SK-N-SH (cell line): Measurements from ENCODE around the gene TEX35. TPM values are rescaled to one million over a fixed set of nuclear protein-coding genes. Genes with fewer than 3 reads are reported as not detected.

Source experiments
- CTCF ChIA-PET: fragments of 300-600, 350-600 bp; formaldehyde crosslinking; extraction: SDS; loops from one replicate; lab custom pipeline; 2021; lab: Yijun Ruan, JAX
- POLR2A ChIA-PET: fragments of 350-600 bp; sonication (Branson Sonifier 250); formaldehyde crosslinking; extraction: SDS; loops from one replicate; lab custom pipeline; 2020; ENCODE audit warnings: antibody characterized with exemption, inconsistent platforms; lab: Yijun Ruan, JAX
- DNase-seq: peaks from one replicate; pipeline ENCODE4 v3.0.0; 2012
- H2AFZ ChIP-seq: fragments of 200-600 bp; sonication (generic); 2 replicates; pipeline ENCODE4 v1.8.1; 2016; ENCODE audit warnings: antibody characterized with exemption, mild to moderate bottlenecking, low read depth
- H3F3A ChIP-seq: fragments of 200-600 bp; sonication (generic); replicated peaks from 2 replicates; pipeline ENCODE3; 2016; ENCODE audit warnings: antibody characterized with exemption, mild to moderate bottlenecking; ENCODE audit not compliant: insufficient read depth
- H3K27ac ChIP-seq, 2 experiments: fragments of 200-500 bp in 1 of 2; fragments of 200-600 bp in 1 of 2; sonication (Bioruptor generic) in 1 of 2; sonication (generic), shearing (Covaris generic) in 1 of 2; 2 replicates each; pipeline versions ENCODE4 v1.5.1 to v1.6.1; 2014 to 2016; ENCODE audit warnings: low read depth in 2 of 2, inconsistent platforms in 1 of 2, low read length in 1 of 2, mild to moderate bottlenecking in 1 of 2, mixed read lengths in 1 of 2
- H3K27me3 ChIP-seq: fragments of 200-600 bp; sonication (generic), shearing (Covaris generic); 2 replicates; pipeline ENCODE4 v1.6.1; 2016; ENCODE audit warnings: mixed run types; ENCODE audit not compliant: insufficient read depth
- H3K36me3 ChIP-seq, 2 experiments: fragments of 200-500 bp in 1 of 2; fragments of 200-600 bp in 1 of 2; sonication (Bioruptor generic) in 1 of 2; sonication (generic) in 1 of 2; replicated peaks in 1 of 2; 2 replicates each; pipeline versions ENCODE3 to v1.5.1; 2014 to 2016; ENCODE audit warnings: low read length in 1 of 2, mild to moderate bottlenecking in 1 of 2; ENCODE audit not compliant: insufficient read depth in 2 of 2, control insufficient read depth in 1 of 2
- H3K4me1 ChIP-seq, 2 experiments: fragments of 200-500 bp in 1 of 2; fragments of 200-600 bp in 1 of 2; sonication (Bioruptor generic) in 1 of 2; sonication (generic), shearing (Covaris generic) in 1 of 2; 2 replicates each; pipeline versions ENCODE4 v1.5.1 to v1.6.1; 2014 to 2016; ENCODE audit warnings: low read depth in 1 of 2, low read length in 1 of 2, mixed run types in 1 of 2; ENCODE audit not compliant: insufficient read depth in 2 of 2, control insufficient read depth in 1 of 2
- H3K4me2 ChIP-seq: fragments of 200-600 bp; sonication (generic), shearing (Covaris generic); 2 replicates; pipeline ENCODE4 v1.6.1; 2017; ENCODE audit warnings: mixed run types
- H3K4me3 ChIP-seq, 2 experiments: fragments of 200-500 bp in 1 of 2; fragments of 200-600 bp in 1 of 2; sonication (Bioruptor generic) in 1 of 2; sonication (generic), shearing (Covaris generic) in 1 of 2; 2 replicates each; pipeline versions ENCODE4 v1.5.1 to v1.8.1; 2014 to 2016; ENCODE audit warnings: low read depth in 2 of 2, inconsistent platforms in 1 of 2, low read length in 1 of 2, mild to moderate bottlenecking in 1 of 2, mixed read lengths in 1 of 2, moderate library complexity in 1 of 2
- H3K79me2 ChIP-seq: fragments of 200-600 bp; sonication (generic); 2 replicates; pipeline ENCODE4 v1.8.1; 2017; ENCODE audit warnings: mild to moderate bottlenecking; ENCODE audit not compliant: insufficient read depth
- H3K9ac ChIP-seq: fragments of 200-600 bp; sonication (generic); 2 replicates; pipeline ENCODE4 v1.6.1; 2017; ENCODE audit warnings: mixed run types
- H3K9me2 ChIP-seq: fragments of 200-600 bp; sonication (generic); 2 replicates; pipeline ENCODE4 v1.6.1; 2017; ENCODE audit warnings: mixed run types
- H3K9me3 ChIP-seq: fragments of 200-600 bp; sonication (generic); 2 replicates; pipeline ENCODE4 v1.6.1; 2017; ENCODE audit warnings: mixed run types, mild to moderate bottlenecking, moderate library complexity
- H4K20me1 ChIP-seq: fragments of 200-600 bp; sonication (generic); 2 replicates; pipeline ENCODE4 v1.6.1; 2017; ENCODE audit warnings: mild to moderate bottlenecking, mixed run types; ENCODE audit not compliant: insufficient read depth
- EP300 ChIP-seq, 2 experiments: IDR thresholded peaks; 2 replicates each; pipeline versions ENCODE4 v1.4.0 to v1.6.1; 2012; ENCODE audit warnings: borderline replicate concordance in 1 of 2, low read depth in 1 of 2, low read length in 1 of 2
- FOSL2 ChIP-seq: IDR thresholded peaks from 2 replicates; pipeline ENCODE4 v1.4.0; 2012; ENCODE audit warnings: low read depth, mild to moderate bottlenecking, moderate library complexity, borderline replicate concordance
- FOXJ3 ChIP-seq: sonication (generic); formaldehyde crosslinking; IDR thresholded peaks from 2 replicates; pipeline ENCODE4 v1.5.1; 2020; ENCODE audit warnings: mild to moderate bottlenecking, missing genetic modification reagents
- FOXM1 ChIP-seq: IDR thresholded peaks from 2 replicates; pipeline ENCODE4 v1.4.0; 2012; ENCODE audit warnings: low read depth, mild to moderate bottlenecking
- GABPA ChIP-seq: IDR thresholded peaks from 2 replicates; pipeline ENCODE4 v1.4.0; 2012; ENCODE audit warnings: low read depth, mild to moderate bottlenecking
- GATA2 ChIP-seq: sonication (generic); formaldehyde crosslinking; IDR thresholded peaks from 2 replicates; pipeline ENCODE4 v1.5.0; 2020; ENCODE audit warnings: mild to moderate bottlenecking, missing genetic modification reagents
- IRF3 ChIP-seq: fragments of 150-350 bp; IDR thresholded peaks from 2 replicates; pipeline ENCODE4 v1.6.1; 2016; ENCODE audit warnings: mild to moderate bottlenecking, low read depth, low read length
- NFIC ChIP-seq: IDR thresholded peaks from 2 replicates; pipeline ENCODE4 v1.4.0; 2012; ENCODE audit warnings: borderline replicate concordance
- PBX3 ChIP-seq: IDR thresholded peaks from 2 replicates; pipeline ENCODE4; 2012
- POLR2AphosphoS5 ChIP-seq: IDR thresholded peaks from 2 replicates; pipeline ENCODE4 v1.6.1; 2012; ENCODE audit warnings: low read depth, low read length
- RCOR1 ChIP-seq: fragments of 150-350 bp; IDR thresholded peaks from 2 replicates; pipeline ENCODE4 v1.6.1; 2017; ENCODE audit warnings: antibody characterized with exemption, low read length
- RFX5 ChIP-seq: IDR thresholded peaks from 2 replicates; pipeline ENCODE4 v1.6.1; 2012; ENCODE audit warnings: mild to moderate bottlenecking, improper control_type of control experiment, low read length
- RXRA ChIP-seq: IDR thresholded peaks from 2 replicates; pipeline ENCODE4 v1.4.0; 2012; ENCODE audit warnings: low read depth, mild to moderate bottlenecking, borderline replicate concordance
- SMC3 ChIP-seq: IDR thresholded peaks from 2 replicates; pipeline ENCODE4 v1.6.1; 2012; ENCODE audit warnings: low read depth, low read length, improper control_type of control experiment
- TCF12 ChIP-seq: IDR thresholded peaks from 2 replicates; pipeline ENCODE4 v1.4.0; 2012
- USF2 ChIP-seq: fragments of 150-350 bp; IDR thresholded peaks from 2 replicates; pipeline ENCODE4 v1.6.1; 2017; ENCODE audit warnings: antibody characterized with exemption, low read length, low read depth, borderline replicate concordance
- YY1 ChIP-seq: IDR thresholded peaks from 2 replicates; pipeline ENCODE4 v1.4.0; 2012; ENCODE audit warnings: low read depth, mild to moderate bottlenecking
- WGBS: methylation state at CpG from one replicate; pipeline ENCODE4 v1.1.6; 2017; ENCODE audit warnings: low lambda C conversion rate; 5-methylcytosine and 5-hydroxymethylcytosine counted together
- polyA plus RNA-seq, 3 experiments: library from polyadenylated mRNA; depleted of rRNA; stranded (reverse); fragments of >200 nt; gene quantifications; 2 replicates each; pipeline ENCODE4 v1.2.3, GENCODE V29; 2012

The TEX35 gene
- polyA plus RNA-seq, 1 of the 3 experiments (the other 2 are of a cell fraction), result 0.03 TPM

- Histone ChIP-seq H3K36me3 (no peaks in the 10 kb centered on the region), H2AFZ (no peak overlapping the region), H3K79me2 (no peaks in the 10 kb centered on the region), H3K4me3 (no peak overlapping the region), H3K4me1 (no peaks in the 10 kb centered on the region), H3F3A (no peaks in the 10 kb centered on the region), H3K27me3 (no peaks in the 10 kb centered on the region), H3K9me2 (no peaks in the 10 kb centered on the region), H3K9ac (no peak overlapping the region), H3K9me3 (no peaks in the 10 kb centered on the region), H3K27ac (no peak overlapping the region), H3K4me2 (no peak overlapping the region)
- no peak for DNase-seq
- POLR2A ChIA-PET, result no interaction called here
- CTCF ChIA-PET, result interaction anchor here (0.7 to 2.0 kb wide), 2 partner anchors 11 to 20 kb away, joined by 3 to 8 read pairs; no protein-coding TSS in a partner anchor
- 85% methylated on average over 9 of the region's 11 CpGs for WGBS
- TF ChIP-seq RCOR1 (no peak), USF2 (no peak), GATA2 (CRISPR knock-in tag) (no peak), RXRA (no peak), FOSL2 (no peak), TCF12 (no peak), RFX5 (no peak)
- TF ChIP-seq, all 33 proteins: peak for 0
- H4K20me1 ChIP-seq, result no peaks in the 10 kb centered on the region
These were observed 7.9 kb downstream of the TEX35 start for GRCh38 chr1:178520803-178521202.

- no peaks in the 10 kb centered on the region for H3K9me3 ChIP-seq
- H4K20me1 ChIP-seq, result no peaks in the 10 kb centered on the region
- no peaks in the 10 kb centered on the region for H3K36me3 ChIP-seq
- TF ChIP-seq FOXM1, result no peak
- no peak for TF ChIP-seq FOXJ3 (CRISPR knock-in tag)
- H3K4me3 ChIP-seq, result no peak overlapping the region
- H3K9ac ChIP-seq, result no peak overlapping the region
- no peak overlapping the region for H2AFZ ChIP-seq
- H3K79me2 ChIP-seq, result no peaks in the 10 kb centered on the region
- H3K27ac ChIP-seq, result no peak overlapping the region
- no peak overlapping the region for H3K4me2 ChIP-seq
- CTCF ChIA-PET, result interaction anchor here (0.6 kb wide), 1 partner anchor 11 kb away, joined by 4 read pairs; no protein-coding TSS in a partner anchor
- H3K4me1 ChIP-seq, result no peaks in the 10 kb centered on the region
- H3F3A ChIP-seq, result no peaks in the 10 kb centered on the region
- DNase-seq, result no peak
- POLR2A ChIA-PET, result no interaction called here
- no peaks in the 10 kb centered on the region for H3K9me2 ChIP-seq
- WGBS, result 80% methylated on average over 4 of the region's 4 CpGs
- no peaks in the 10 kb centered on the region for H3K27me3 ChIP-seq
These were observed 8.3 kb downstream of the TEX35 start for GRCh38 chr1:178521241-178521640.

- POLR2A ChIA-PET, result no interaction called here
- TF ChIP-seq IRF3 (no peak), PBX3 (no peak), POLR2AphosphoS5 (no peak), FOSL2 (no peak), GABPA (no peak), YY1 (no peak), FOXM1 (no peak), EP300 (IDR thresholded peaks at IDR 0.05; ENCODE audit: borderline replicate concordance in 1 of 2, low read depth in 1 of 2, low read length in 1 of 2) (no peak), SMC3 (no peak), NFIC (no peak), GATA2 (CRISPR knock-in tag) (no peak)
These were observed 14.2 kb downstream of the TEX35 start for GRCh38 chr1:178527117-178527516.

More at GRCh38 chr1:178527117-178527516, 14.2 kb downstream of the TEX35 start:
- H3K27me3 ChIP-seq, result no peaks in the 10 kb centered on the region
- H3K4me2 ChIP-seq, result no peak overlapping the region
- no peaks in the 10 kb centered on the region for H3K79me2 ChIP-seq
- H3K9me3 ChIP-seq, result no peaks in the 10 kb centered on the region
- CTCF ChIA-PET, result interaction anchor here (0.6 to 4.6 kb wide), 6 partner anchors 10 to 476 kb away, joined by 3 to 29 read pairs (median 6); partner anchors contain the start of gene TEX35
- no peaks in the 10 kb centered on the region for H4K20me1 ChIP-seq
- H3K9ac ChIP-seq, result no peak overlapping the region
- peaks cover 8 to 15% of the 10 kb centered on the region in 2 experiments; a peak in 2 of 4 replicates for H3K4me1 ChIP-seq
- no peak overlapping the region for H3K4me3 ChIP-seq
- WGBS, result 72% methylated on average over 4 of the region's 4 CpGs
- H3K9me2 ChIP-seq, result no peaks in the 10 kb centered on the region
- no peaks in the 10 kb centered on the region for H3K36me3 ChIP-seq
- no peak for DNase-seq
- H3F3A ChIP-seq, result no peaks in the 10 kb centered on the region
- H2AFZ ChIP-seq, result no peak overlapping the region
- H3K27ac ChIP-seq, result no peak overlapping the region
